HG03439 (cell line): ENCODE measurements around the gene IL18R1.

Experiments
- ATAC-seq: cut with Tn5 transposase; IDR thresholded peaks from one replicate; pipeline ENCODE4 v1.9.1; 2021; ENCODE audit warnings: mild to moderate bottlenecking, moderate library complexity; ENCODE audit not compliant: unreplicated experiment

IL18R1 gene

GRCh38 chr2:102427249-102427648 lies 71.7 kb downstream of the IL18R1 start:
- ATAC-seq: no peak

GRCh38 chr2:102428573-102428972 lies 73.0 kb downstream of the IL18R1 start:
- ATAC-seq: no peak

GRCh38 chr2:102432386-102432785 lies 76.8 kb downstream of the IL18R1 start:
- no peak for ATAC-seq

GRCh38 chr2:102433973-102434654 lies 78.5 kb downstream of the IL18R1 start:
- ATAC-seq: no peak

- ATAC-seq: no peak
Observed at GRCh38 chr2:102434655-102435381, 79.2 kb downstream of the IL18R1 start.

GRCh38 chr2:102435741-102436140 lies 80.1 kb downstream of the IL18R1 start:
- ATAC-seq: no peak

GRCh38 chr2:102436323-102436722 lies 80.7 kb downstream of the IL18R1 start:
- ATAC-seq: no peak

- ATAC-seq: no peak
Observed at GRCh38 chr2:102437122-102437521, 81.5 kb downstream of the IL18R1 start.

GRCh38 chr2:102438111-102438510 lies 82.5 kb downstream of the IL18R1 start:
- no peak for ATAC-seq

- no peak for ATAC-seq
Observed at GRCh38 chr2:102438578-102438977, 83.0 kb downstream of the IL18R1 start.

- no peak for ATAC-seq
Observed at GRCh38 chr2:102439065-102439695, 83.6 kb downstream of the IL18R1 start.

- no peak for ATAC-seq
Observed at GRCh38 chr2:102442967-102443828, 87.6 kb downstream of the IL18R1 start.

- no peak for ATAC-seq
Observed at GRCh38 chr2:102444233-102444632, 88.6 kb downstream of the IL18R1 start.

GRCh38 chr2:102446936-102447335 lies 91.3 kb downstream of the IL18R1 start:
- ATAC-seq: no peak
